Breast epithelium (tissue), 3 donors: ENCODE data around the gene PPP6R3.
"Not testable (repeated sequence)": the region's sequence is repeated elsewhere in the genome, so short reads cannot be mapped to it uniquely, and the experiment has no call there.

Experiments
- CTCF ChIP-seq, 3 donors: fragments of 450-650 bp; IDR thresholded peaks; one replicate each; pipeline ENCODE4 v1.5.1; 2016 to 2017; ENCODE audit warnings: antibody characterized with exemption in 3 of 3, mild to moderate bottlenecking in 3 of 3, moderate library complexity in 3 of 3
- POLR2A ChIP-seq: fragments of 450-650 bp; IDR thresholded peaks from one replicate; pipeline ENCODE4 v1.6.1; 2016; ENCODE audit warnings: antibody characterized with exemption, mild to moderate bottlenecking, moderate library complexity

- not testable (repeated sequence) for TF ChIP-seq CTCF (IDR thresholded peaks at IDR 0.05); POLR2A
Measured at GRCh38 chr11:68434159-68434558, 26.4 kb upstream of the PPP6R3 start.
